Right lobe of liver (tissue), 4 donors: Measurements from ENCODE around the gene TM7SF3.

Experiments used
- CTCF ChIP-seq, 4 donors: fragments of 200-600 bp in 3 of 4; fragments of 450-650 bp in 1 of 4; IDR thresholded peaks; one replicate each; pipeline versions ENCODE4 v1.5.1 to v1.8.0; 2016 to 2022; ENCODE audit warnings: antibody characterized with exemption in 4 of 4, mild to moderate bottlenecking in 2 of 4
- POLR2A ChIP-seq: fragments of 450-650 bp; IDR thresholded peaks from one replicate; pipeline ENCODE4 v1.6.1; 2017; ENCODE audit warnings: antibody characterized with exemption, mild to moderate bottlenecking
- donor health status: DM: no; HTN: no; CAD: no.
- donor health status: DM: no; HTN: no; CAD: no.
- donor health status: DM: no; HTN: yes; CAD: no.

- TF ChIP-seq CTCF (IDR thresholded peaks at IDR 0.05) (no peak), POLR2A (no peak)
These were observed 35.4 kb downstream of the TM7SF3 start for GRCh38 chr12:26978801-26979200.
